ENCODE measurements around the gene CDKL1.

CDKL1 gene

DNA sequence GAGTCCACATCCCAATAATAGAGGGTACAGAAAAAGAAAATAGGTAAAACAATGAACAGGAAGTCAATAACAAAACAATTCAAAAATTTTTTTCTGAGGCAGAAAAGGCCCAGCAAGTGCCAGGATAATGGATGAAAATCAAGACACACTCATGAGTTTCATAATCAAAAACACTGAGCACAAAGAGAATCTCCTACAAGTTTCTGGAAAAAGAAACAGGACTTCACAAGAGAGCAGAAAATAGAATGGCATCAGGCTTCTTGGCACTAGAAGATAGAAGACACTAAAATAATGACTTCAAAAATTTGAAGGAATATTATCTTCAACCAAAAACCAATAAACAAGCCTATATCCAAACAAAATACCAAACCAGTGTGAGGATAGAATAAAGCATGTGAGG, 47.7 kb downstream of the CDKL1 start:
- Histone ChIP-seq H3K27ac (ENCODE audit: poor library complexity, severe bottlenecking) (no peak overlapping the region), H3K4me3 (ENCODE audit: severe bottlenecking) (no peak overlapping the region), H3K36me3 (ENCODE audit: low read depth) (no peaks in the 10 kb centered on the region), H3K27me3 (ENCODE audit: insufficient read depth, poor library complexity, severe bottlenecking) (no peaks in the 10 kb centered on the region), H3K4me1 (ENCODE audit: insufficient read depth, poor library complexity, severe bottlenecking) (peaks cover 10% of the 10 kb centered on the region), H3K9me3 (ENCODE audit: severe bottlenecking) (no peaks in the 10 kb centered on the region)
- ATAC-seq (ENCODE audit: low read depth) (no peak), DNase-seq (ENCODE audit: low spot score) (no peak)
- TF ChIP-seq, protein P1, sequence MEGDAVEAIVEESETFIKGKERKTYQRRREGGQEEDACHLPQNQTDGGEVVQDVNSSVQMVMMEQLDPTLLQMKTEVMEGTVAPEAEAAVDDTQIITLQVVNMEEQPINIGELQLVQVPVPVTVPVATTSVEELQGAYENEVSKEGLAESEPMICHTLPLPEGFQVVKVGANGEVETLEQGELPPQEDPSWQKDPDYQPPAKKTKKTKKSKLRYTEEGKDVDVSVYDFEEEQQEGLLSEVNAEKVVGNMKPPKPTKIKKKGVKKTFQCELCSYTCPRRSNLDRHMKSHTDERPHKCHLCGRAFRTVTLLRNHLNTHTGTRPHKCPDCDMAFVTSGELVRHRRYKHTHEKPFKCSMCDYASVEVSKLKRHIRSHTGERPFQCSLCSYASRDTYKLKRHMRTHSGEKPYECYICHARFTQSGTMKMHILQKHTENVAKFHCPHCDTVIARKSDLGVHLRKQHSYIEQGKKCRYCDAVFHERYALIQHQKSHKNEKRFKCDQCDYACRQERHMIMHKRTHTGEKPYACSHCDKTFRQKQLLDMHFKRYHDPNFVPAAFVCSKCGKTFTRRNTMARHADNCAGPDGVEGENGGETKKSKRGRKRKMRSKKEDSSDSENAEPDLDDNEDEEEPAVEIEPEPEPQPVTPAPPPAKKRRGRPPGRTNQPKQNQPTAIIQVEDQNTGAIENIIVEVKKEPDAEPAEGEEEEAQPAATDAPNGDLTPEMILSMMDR (IDR thresholded peaks at IDR 0.05; ENCODE audit: poor library complexity, severe bottlenecking), result no peak

DNA sequence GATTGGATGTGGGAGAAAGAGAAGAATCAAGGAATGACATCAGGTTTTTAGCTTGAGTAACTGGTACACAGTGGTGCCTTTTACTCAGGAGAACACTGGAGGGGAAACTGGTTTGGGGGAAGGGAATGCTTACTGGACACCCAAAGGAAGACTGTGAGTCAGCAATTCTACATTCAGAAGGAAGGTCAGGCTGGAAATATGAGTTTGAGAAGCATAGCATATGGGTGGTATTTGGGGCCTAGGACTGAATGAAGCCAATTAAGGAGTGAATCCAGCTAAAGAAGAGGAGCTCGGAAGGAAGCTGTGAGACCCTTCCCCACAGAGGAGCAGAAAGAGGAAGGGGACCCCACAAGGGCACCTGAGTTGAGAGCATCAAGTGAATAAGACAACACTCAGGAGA, 49.2 kb downstream of the CDKL1 start:
- Histone ChIP-seq H3K27ac (ENCODE audit: poor library complexity, severe bottlenecking) (no peak overlapping the region), H3K4me3 (ENCODE audit: severe bottlenecking) (no peak overlapping the region), H3K9me3 (ENCODE audit: severe bottlenecking) (no peaks in the 10 kb centered on the region), H3K27me3 (ENCODE audit: insufficient read depth, poor library complexity, severe bottlenecking) (no peaks in the 10 kb centered on the region), H3K36me3 (ENCODE audit: low read depth) (no peaks in the 10 kb centered on the region), H3K4me1 (ENCODE audit: insufficient read depth, poor library complexity, severe bottlenecking) (peaks cover 13% of the 10 kb centered on the region)
- DNase-seq (ENCODE audit: low spot score), result no peak
- peak; percentile 57; the same call in 2 of the 3 replicates for ATAC-seq (ENCODE audit: low read depth)
- TF ChIP-seq, protein P1 (IDR thresholded peaks at IDR 0.05; ENCODE audit: poor library complexity, severe bottlenecking), result no peak

DNA sequence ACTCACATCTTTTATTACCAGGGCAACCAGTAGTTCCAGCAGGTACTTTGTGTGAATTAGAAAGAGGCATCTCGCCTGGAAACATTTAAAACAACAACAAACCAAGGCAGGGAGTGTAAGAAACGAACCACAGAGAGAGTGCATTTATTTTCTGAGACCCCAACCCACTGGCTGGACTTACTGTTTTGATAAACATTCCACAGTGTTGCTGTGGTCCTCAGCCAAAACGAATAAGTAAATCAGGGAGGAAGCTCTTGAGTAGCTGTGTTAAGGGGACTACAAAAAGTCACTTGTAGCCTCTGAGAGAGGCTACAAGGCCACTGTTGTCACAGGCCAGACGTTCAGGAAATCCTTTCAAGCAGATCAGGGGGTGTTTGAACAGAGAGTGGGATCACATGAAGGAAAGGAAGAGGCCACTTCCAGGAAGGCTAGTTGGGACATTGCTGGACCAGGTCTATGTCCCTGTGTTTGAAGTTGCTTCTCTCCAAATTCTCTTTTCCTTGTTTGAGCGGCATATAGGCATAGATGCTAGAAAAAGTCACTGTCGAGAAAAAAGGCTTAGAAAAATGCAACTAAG, 50.7 kb downstream of the CDKL1 start:
- Histone ChIP-seq H3K9me3 (ENCODE audit: severe bottlenecking) (no peaks in the 10 kb centered on the region), H3K27ac (ENCODE audit: poor library complexity, severe bottlenecking) (no peak overlapping the region), H3K36me3 (ENCODE audit: low read depth) (no peaks in the 10 kb centered on the region), H3K4me1 (ENCODE audit: insufficient read depth, poor library complexity, severe bottlenecking) (peaks cover 19% of the 10 kb centered on the region), H3K27me3 (ENCODE audit: insufficient read depth, poor library complexity, severe bottlenecking) (no peaks in the 10 kb centered on the region), H3K4me3 (ENCODE audit: severe bottlenecking) (no peak overlapping the region)
- DNase-seq (ENCODE audit: low spot score) (no peak), ATAC-seq (ENCODE audit: low read depth) (no peak)
- TF ChIP-seq, protein P1 (IDR thresholded peaks at IDR 0.05; ENCODE audit: poor library complexity, severe bottlenecking), result no peak

DNA sequence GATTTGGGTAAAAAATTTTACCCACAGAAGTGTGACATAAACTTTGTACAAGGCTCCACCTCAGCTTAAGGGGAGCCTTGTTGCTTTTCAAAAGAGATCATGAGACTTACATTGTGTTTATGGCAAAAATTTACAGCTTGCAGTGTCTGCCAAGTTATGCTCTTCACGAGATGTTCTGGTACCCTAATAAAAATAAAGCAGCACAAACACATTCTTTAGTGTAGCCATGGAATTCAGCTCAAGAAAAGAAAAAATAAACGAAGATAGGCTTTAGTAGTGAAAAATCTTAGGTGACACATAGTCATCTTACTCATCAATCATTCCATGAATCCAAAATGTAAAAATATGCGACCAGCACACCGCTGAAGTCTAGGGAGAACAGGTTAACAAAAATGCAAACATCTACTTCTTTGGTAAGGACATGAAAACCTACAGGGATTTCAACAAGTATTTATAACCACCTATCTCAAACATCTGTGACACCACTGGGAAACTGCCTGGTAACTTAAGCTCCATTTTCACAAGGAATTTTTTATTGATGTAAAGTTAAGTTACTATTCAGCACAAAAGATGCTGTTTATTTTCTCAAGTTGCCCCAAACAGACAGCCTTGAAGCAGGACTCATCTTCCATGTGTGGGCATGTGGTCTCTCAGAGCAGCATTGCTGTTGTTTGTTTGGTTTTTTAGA, 51.7 kb downstream of the CDKL1 start:
- H3K9me3 ChIP-seq (ENCODE audit: severe bottlenecking), result no peaks in the 10 kb centered on the region
- ATAC-seq (ENCODE audit: low read depth) (no peak), DNase-seq (ENCODE audit: low spot score) (no peak)
- TF ChIP-seq, protein P1 (IDR thresholded peaks at IDR 0.05; ENCODE audit: poor library complexity, severe bottlenecking), result no peak
- peaks cover 19% of the 10 kb centered on the region for H3K4me1 ChIP-seq (ENCODE audit: insufficient read depth, poor library complexity, severe bottlenecking)
- no peak overlapping the region for H3K27ac ChIP-seq (ENCODE audit: poor library complexity, severe bottlenecking)
- no peaks in the 10 kb centered on the region for H3K36me3 ChIP-seq (ENCODE audit: low read depth)
- H3K4me3 ChIP-seq (ENCODE audit: severe bottlenecking), result no peak overlapping the region
- H3K27me3 ChIP-seq (ENCODE audit: insufficient read depth, poor library complexity, severe bottlenecking), result no peaks in the 10 kb centered on the region
